Measurements from ENCODE around the gene PCDHA3. TPM values are rescaled to one million over a fixed set of nuclear protein-coding genes. Genes with fewer than 3 reads are reported as not detected.

PCDHA3 gene
- total RNA-seq: under 1 TPM; 0.23 to 0.89 (median 0.40) TPM

GRCh38 chr5:140800816-140801493 lies at the start of gene PCDHA3:
PCDHA3 (plus strand) TSS chr5:140801057.
- Histone ChIP-seq H3K4me3 (peak within 1 kb of the TSS; percentile 26), H3K36me3 (no peaks in the 10 kb centered on the region), H3K27ac (no peak within 1 kb of the TSS), H3K27me3 (no peaks in the 10 kb centered on the region), H3K9me3 (peaks cover 30% of the 10 kb centered on the region), H3K4me1 (no peaks in the 10 kb centered on the region)
- WGBS: 22% methylated on average over 29 of the region's 29 CpGs
- no peak for DNase-seq (ENCODE audit: low spot score in 2 of 2)
- TF ChIP-seq POLR2A (IDR thresholded peaks at IDR 0.05) (no peak), POLR2AphosphoS5 (IDR thresholded peaks at IDR 0.05) (no peak), CTCF (IDR thresholded peaks at IDR 0.05) (no peak), EP300 (IDR thresholded peaks at IDR 0.05) (no peak)

- Histone ChIP-seq H3K4me3 (no peak overlapping the region), H3K4me1 (no peaks in the 10 kb centered on the region), H3K27ac (no peak overlapping the region), H3K36me3 (no peaks in the 10 kb centered on the region), H3K9me3 (peaks cover 33% of the 10 kb centered on the region), H3K27me3 (no peaks in the 10 kb centered on the region)
- whole genome bisulfite sequencing: 87% methylated on average over 5 of the region's 5 CpGs
- TF ChIP-seq POLR2A (IDR thresholded peaks at IDR 0.05): no peak
- DNase-seq (ENCODE audit: low spot score in 2 of 2): no peak
These were observed 47.3 kb upstream of the PCDHA3 start for GRCh38 chr5:140753561-140753960.

- no peak overlapping the region for H3K27ac ChIP-seq
- no peak for TF ChIP-seq CTCF (IDR thresholded peaks at IDR 0.05)
- TF ChIP-seq EP300 (IDR thresholded peaks at IDR 0.05): no peak
- no peak for TF ChIP-seq POLR2A (IDR thresholded peaks at IDR 0.05)
- no peak for TF ChIP-seq POLR2AphosphoS5 (IDR thresholded peaks at IDR 0.05)
- no peak for DNase-seq (ENCODE audit: low spot score in 2 of 2)
- no peak overlapping the region for H3K4me3 ChIP-seq
- no peaks in the 10 kb centered on the region for H3K27me3 ChIP-seq
- no peaks in the 10 kb centered on the region for H3K4me1 ChIP-seq
- WGBS: 93% methylated on average over 2 of the region's 2 CpGs
- peaks cover 61% of the 10 kb centered on the region for H3K9me3 ChIP-seq
- H3K36me3 ChIP-seq: no peaks in the 10 kb centered on the region
These were observed 36.5 kb upstream of the PCDHA3 start for GRCh38 chr5:140764177-140764973.

GRCh38 chr5:140767444-140767843 lies 33.4 kb upstream of the PCDHA3 start:
- Histone ChIP-seq H3K27ac (no peak overlapping the region), H3K27me3 (no peaks in the 10 kb centered on the region), H3K36me3 (no peaks in the 10 kb centered on the region), H3K4me3 (no peak overlapping the region), H3K9me3 (peaks cover 65% of the 10 kb centered on the region), H3K4me1 (no peaks in the 10 kb centered on the region)
- 88% methylated on average over 4 of the region's 4 CpGs for WGBS
- no peak for DNase-seq (ENCODE audit: low spot score in 2 of 2)
- no peak for TF ChIP-seq EP300 (IDR thresholded peaks at IDR 0.05)
- TF ChIP-seq POLR2AphosphoS5 (IDR thresholded peaks at IDR 0.05): no peak
- no peak for TF ChIP-seq POLR2A (IDR thresholded peaks at IDR 0.05)
- TF ChIP-seq CTCF (IDR thresholded peaks at IDR 0.05): no peak

- Histone ChIP-seq H3K4me1 (no peaks in the 10 kb centered on the region), H3K9me3 (peaks cover 16% of the 10 kb centered on the region), H3K4me3 (no peak overlapping the region), H3K36me3 (no peaks in the 10 kb centered on the region), H3K27me3 (no peaks in the 10 kb centered on the region), H3K27ac (no peak overlapping the region)
- no peak for TF ChIP-seq EP300 (IDR thresholded peaks at IDR 0.05)
- TF ChIP-seq POLR2AphosphoS5 (IDR thresholded peaks at IDR 0.05): no peak
- TF ChIP-seq CTCF (IDR thresholded peaks at IDR 0.05): no peak
- no peak for TF ChIP-seq POLR2A (IDR thresholded peaks at IDR 0.05)
- WGBS: 94% methylated on average over 1 of the region's 1 CpG
- no peak for DNase-seq (ENCODE audit: low spot score in 2 of 2)
These were observed 20.3 kb upstream of the PCDHA3 start for GRCh38 chr5:140780512-140780911.
